Activated T-cell treated with anti-CD3 and anti-CD28 coated beads, Interleukin-2, amount 50 U/mL, for 72 hours (primary cell): ENCODE data around the gene ACAP3. TPM values are rescaled to one million over a fixed set of nuclear protein-coding genes. Genes with fewer than 3 reads are reported as not detected.
"Not testable (repeated sequence)": the region's sequence is repeated elsewhere in the genome, so short reads cannot be mapped to it uniquely, and the experiment has no call there.

Experiments used
- ATAC-seq, 2 donors: fragments of 150-1000 bp; cut with Tn5 transposase; replicated peaks in 1 of 2; 2 replicates each; pipeline ENCODE4 v1.10.0; 2021; ENCODE audit warnings: moderate library complexity in 2 of 2, mild to moderate bottlenecking in 1 of 2
- DNase-seq, 2 donors: peaks; one replicate each; pipeline ENCODE4 v3.0.0; 2021 to 2022; ENCODE audit warnings: mixed read lengths in 1 of 2
- H3K27ac Mint-ChIP-seq: one replicate; pipeline ENCODE4 v1.8.0; 2022; ENCODE audit warnings: mild to moderate bottlenecking, moderate library complexity, mixed read lengths
- H3K27me3 Mint-ChIP-seq: one replicate; pipeline ENCODE4 v1.8.0; 2022; ENCODE audit warnings: low read depth, mixed read lengths
- H3K36me3 Mint-ChIP-seq, 2 donors: one replicate each; pipeline ENCODE4 v1.8.0; 2022; ENCODE audit warnings: mixed read lengths in 2 of 2, mild to moderate bottlenecking in 1 of 2; ENCODE audit not compliant: insufficient read depth in 2 of 2
- H3K4me1 Mint-ChIP-seq: one replicate; pipeline ENCODE4 v1.8.0; 2022; ENCODE audit warnings: low read depth, mixed read lengths
- H3K4me3 Mint-ChIP-seq, 2 donors: one replicate each; pipeline ENCODE4 v1.8.0; 2022; ENCODE audit warnings: mild to moderate bottlenecking in 2 of 2, mixed read lengths in 2 of 2, moderate library complexity in 2 of 2
- H3K9me3 Mint-ChIP-seq, 2 donors: one replicate each; pipeline ENCODE4 v1.8.0; 2022; ENCODE audit warnings: mixed read lengths in 2 of 2
- total RNA-seq, 2 donors: library from RNA; stranded (reverse); gene quantifications; one replicate each; pipeline ENCODE4 v1.2.3, GENCODE V29; 2022

ACAP3 gene
- total RNA-seq, 2 donors from 2014 or later = 28.6 to 37.9 TPM

- no peaks in the 10 kb centered on the region for H3K27me3 Mint-ChIP-seq
- peaks cover 31% of the 10 kb centered on the region for H3K4me1 Mint-ChIP-seq
- H3K4me3 Mint-ChIP-seq = no peak overlapping the region
- ATAC-seq (no peak), DNase-seq (no peak)
- no peaks in the 10 kb centered on the region for H3K9me3 Mint-ChIP-seq
- H3K36me3 Mint-ChIP-seq = peaks cover 5 to 9% of the 10 kb centered on the region in 2 donors
- H3K27ac Mint-ChIP-seq = no peak overlapping the region
Observed at GRCh38 chr1:1321477-1321876, 13.7 kb upstream of the ACAP3 start.

- H3K27me3 Mint-ChIP-seq = no peaks in the 10 kb centered on the region
Observed at GRCh38 chr1:1320666-1321448, 13.1 kb upstream of the ACAP3 start.

GRCh38 chr1:1319646-1319941 lies 11.9 kb upstream of the ACAP3 start:
- no peak overlapping the region for H3K4me3 Mint-ChIP-seq
- H3K27ac Mint-ChIP-seq = peak overlapping the region; percentile 52
- H3K4me1 Mint-ChIP-seq = peaks cover 19% of the 10 kb centered on the region
- no peaks in the 10 kb centered on the region for H3K27me3 Mint-ChIP-seq
- ATAC-seq (no peak), DNase-seq (no peak)
- H3K9me3 Mint-ChIP-seq = no peaks in the 10 kb centered on the region
- H3K36me3 Mint-ChIP-seq = peaks cover 5 to 9% of the 10 kb centered on the region in 2 donors

More at GRCh38 chr1:1320666-1321448, 13.1 kb upstream of the ACAP3 start:
- Mint-ChIP-seq H3K27ac (no peak overlapping the region), H3K4me1 (peaks cover 25% of the 10 kb centered on the region), H3K4me3 (no peak overlapping the region), H3K9me3 (no peaks in the 10 kb centered on the region), H3K36me3 (peaks cover 5 to 9% of the 10 kb centered on the region in 2 donors)
- DNase-seq = no peak
- ATAC-seq = no peak

- peak in 1 of 2 donors; percentile 16 for ATAC-seq
- Mint-ChIP-seq H3K27ac (peak overlapping the region; percentile 52), H3K36me3 (peaks cover 5 to 9% of the 10 kb centered on the region in 2 donors), H3K27me3 (no peaks in the 10 kb centered on the region), H3K4me3 (no peak overlapping the region), H3K9me3 (no peaks in the 10 kb centered on the region), H3K4me1 (peaks cover 19% of the 10 kb centered on the region)
- no peak for DNase-seq
Observed at GRCh38 chr1:1318777-1319645, 11.3 kb upstream of the ACAP3 start.

- Mint-ChIP-seq H3K9me3 (no peaks in the 10 kb centered on the region), H3K36me3 (peaks cover 2 to 7% of the 10 kb centered on the region in 2 donors), H3K27ac (no peak overlapping the region), H3K27me3 (no peaks in the 10 kb centered on the region), H3K4me1 (peaks cover 13% of the 10 kb centered on the region), H3K4me3 (no peak overlapping the region)
- DNase-seq = no peak
- ATAC-seq = no peak
Observed at GRCh38 chr1:1318131-1318652, 10.5 kb upstream of the ACAP3 start.

GRCh38 chr1:1317420-1317819 lies 9.7 kb upstream of the ACAP3 start:
- Mint-ChIP-seq H3K4me1 (peaks cover 5% of the 10 kb centered on the region), H3K4me3 (no peak overlapping the region), H3K27me3 (no peaks in the 10 kb centered on the region), H3K9me3 (no peaks in the 10 kb centered on the region), H3K36me3 (peaks cover 0 to 7% of the 10 kb centered on the region in 2 donors), H3K27ac (no peak overlapping the region)
- DNase-seq = no peak
- ATAC-seq = no peak

- H3K4me3 Mint-ChIP-seq, H3K36me3 Mint-ChIP-seq, DNase-seq, H3K9me3 Mint-ChIP-seq, H3K4me1 Mint-ChIP-seq, H3K27me3 Mint-ChIP-seq, H3K27ac Mint-ChIP-seq, ATAC-seq: not testable (repeated sequence)
Observed at GRCh38 chr1:1316199-1316598, 8.5 kb upstream of the ACAP3 start.

- ATAC-seq (no peak), DNase-seq (no peak)
- H3K4me3 Mint-ChIP-seq = no peak overlapping the region
- H3K9me3 Mint-ChIP-seq = no peaks in the 10 kb centered on the region
- H3K36me3 Mint-ChIP-seq = peaks cover 0 to 7% of the 10 kb centered on the region in 2 donors
- H3K27ac Mint-ChIP-seq = no peak overlapping the region
- H3K4me1 Mint-ChIP-seq = no peaks in the 10 kb centered on the region
- no peaks in the 10 kb centered on the region for H3K27me3 Mint-ChIP-seq
Observed at GRCh38 chr1:1315435-1315954, 7.8 kb upstream of the ACAP3 start.

- Mint-ChIP-seq H3K4me3 (no peak overlapping the region), H3K27ac (no peak overlapping the region)
- no peak for ATAC-seq
Observed at GRCh38 chr1:1314678-1315335, 7.1 kb upstream of the ACAP3 start.

GRCh38 chr1:1314237-1314586 lies 6.5 kb upstream of the ACAP3 start:
- no peaks in the 10 kb centered on the region for H3K4me1 Mint-ChIP-seq
- ATAC-seq (no peak), DNase-seq (no peak)
- H3K27ac Mint-ChIP-seq = no peak overlapping the region
- H3K4me3 Mint-ChIP-seq = no peak overlapping the region
- H3K36me3 Mint-ChIP-seq = peaks cover 0 to 4% of the 10 kb centered on the region in 2 donors
- H3K9me3 Mint-ChIP-seq = no peaks in the 10 kb centered on the region
- no peaks in the 10 kb centered on the region for H3K27me3 Mint-ChIP-seq

More at GRCh38 chr1:1314678-1315335, 7.1 kb upstream of the ACAP3 start:
- Mint-ChIP-seq H3K4me1 (no peaks in the 10 kb centered on the region), H3K36me3 (peaks cover 0 to 7% of the 10 kb centered on the region in 2 donors), H3K27me3 (no peaks in the 10 kb centered on the region), H3K9me3 (no peaks in the 10 kb centered on the region)
- DNase-seq = no peak

- Mint-ChIP-seq H3K9me3 (no peaks in the 10 kb centered on the region), H3K27ac (no peak overlapping the region), H3K36me3 (peaks cover 0 to 1% of the 10 kb centered on the region in 2 donors), H3K4me3 (no peak overlapping the region), H3K4me1 (no peaks in the 10 kb centered on the region), H3K27me3 (no peaks in the 10 kb centered on the region)
- no peak for ATAC-seq
- no peak for DNase-seq
Observed at GRCh38 chr1:1313500-1314236, 5.9 kb upstream of the ACAP3 start.
